ENCODE measurements around the gene C3orf18. TPM values are rescaled to one million over a fixed set of nuclear protein-coding genes. Genes with fewer than 3 reads are reported as not detected.

The C3orf18 gene
- total and polyA plus RNA-seq, 2 donors (not counting 3 experiments of a cell fraction or from before 2014, with no cell fraction given) = 1.7 to 2.9 TPM

GRCh38 chr3:50580683-50581458 lies 13.3 kb upstream of the C3orf18 start:
- ChIA-PET CTCF (interaction anchor here (0.8 to 1.5 kb wide), 4 partner anchors 17 to 39 kb away, joined by 3 to 7 read pairs (median 4); partner anchors contain the start of gene CISH), POLR2A (interaction anchor here (1.2 kb wide), 1 partner anchor 18 kb away, joined by 3 read pairs; no protein-coding TSS in a partner anchor)
- DNase-seq (ENCODE audit: low read depth, low spot score) (no peak), FAIRE-seq (no peak)
- no peak overlapping the region for H2AFZ ChIP-seq (ENCODE audit: low read depth, low read length)
- H3K36me3 ChIP-seq (ENCODE audit: control insufficient read depth in 2 of 2, extremely low read depth in 1 of 2, insufficient read depth in 2 of 2, low read length in 2 of 2) = peaks cover 0 to 3% of the 10 kb centered on the region in 2 experiments
- dilution Hi-C loops (cut with MboI; ENCODE audit: extremely low pct_ligation_motif_present, low sequenced_read_pairs) = no loop called here
- no peaks in the 10 kb centered on the region for H3K9me1 ChIP-seq (replicated peaks; ENCODE audit: control insufficient read depth, extremely low read depth, insufficient read depth, low read length)
- H3K9ac ChIP-seq (replicated peaks; ENCODE audit: extremely low read depth, insufficient read depth, low read length) = no peak overlapping the region
- no peak overlapping the region for H3K4me3 ChIP-seq (replicated peaks in 1 of 3; ENCODE audit: insufficient read depth in 1 of 3, low read depth in 1 of 3, low read length in 3 of 3)
- no peaks in the 10 kb centered on the region for H3K9me3 ChIP-seq (replicated peaks; ENCODE audit: control insufficient read depth, insufficient read depth, low read length)
- intact Hi-C loops (cut with micrococcal nuclease) = no loop called here
- H4K20me1 ChIP-seq (replicated peaks; ENCODE audit: control insufficient read depth, extremely low read depth, insufficient read depth, low read length) = no peaks in the 10 kb centered on the region
- no peaks in the 10 kb centered on the region for H3K79me2 ChIP-seq (ENCODE audit: control insufficient read depth, insufficient read depth, low read length)
- H3K27me3 ChIP-seq (ENCODE audit: control insufficient read depth in 2 of 2, insufficient read depth in 2 of 2, low read length in 2 of 2) = no peaks in the 10 kb centered on the region
- no peak overlapping the region for H3K4me2 ChIP-seq (ENCODE audit: insufficient read depth, low read length)
- H3K4me1 ChIP-seq (ENCODE audit: control insufficient read depth, extremely low read depth, insufficient read depth, low read length) = no peaks in the 10 kb centered on the region
- no peak overlapping the region for H3K27ac ChIP-seq (ENCODE audit: insufficient read depth, low read depth, low read length)
- TF ChIP-seq EZH2 (IDR thresholded peaks at IDR 0.05; ENCODE audit: borderline replicate concordance, low read depth, low read length, severe bottlenecking) (no peak), JUN (IDR thresholded peaks at IDR 0.05; ENCODE audit: borderline replicate concordance, insufficient read depth, insufficient read length, low read depth) (no peak), CTCF (IDR thresholded peaks at IDR 0.05; ENCODE audit: extremely low read depth in 1 of 2, insufficient read depth in 1 of 2, low read depth in 1 of 2, low read length in 2 of 2) (peak in 1 of 2 donors; percentile 5)
- no TSS peak for BruUV-seq (replicated peaks)

- peaks cover 0 to 4% of the 10 kb centered on the region in 2 experiments for H3K36me3 ChIP-seq (ENCODE audit: control insufficient read depth in 2 of 2, extremely low read depth in 1 of 2, insufficient read depth in 2 of 2, low read length in 2 of 2)
- H3K79me2 ChIP-seq (ENCODE audit: control insufficient read depth, insufficient read depth, low read length) = no peaks in the 10 kb centered on the region
- BruUV-seq (replicated peaks) = no TSS peak
- H4K20me1 ChIP-seq (replicated peaks; ENCODE audit: control insufficient read depth, extremely low read depth, insufficient read depth, low read length) = no peaks in the 10 kb centered on the region
- no peaks in the 10 kb centered on the region for H3K4me1 ChIP-seq (ENCODE audit: control insufficient read depth, extremely low read depth, insufficient read depth, low read length)
- FAIRE-seq = no peak
- no peaks in the 10 kb centered on the region for H3K9me1 ChIP-seq (replicated peaks; ENCODE audit: control insufficient read depth, extremely low read depth, insufficient read depth, low read length)
- H3K9ac ChIP-seq (replicated peaks; ENCODE audit: extremely low read depth, insufficient read depth, low read length) = no peak overlapping the region
- DNase-seq (ENCODE audit: low read depth, low spot score) = no peak
- H3K27ac ChIP-seq (ENCODE audit: insufficient read depth, low read depth, low read length) = no peak overlapping the region
- H2AFZ ChIP-seq (ENCODE audit: low read depth, low read length) = no peak overlapping the region
- dilution Hi-C loops (cut with MboI; ENCODE audit: extremely low pct_ligation_motif_present, low sequenced_read_pairs) = no loop called here
- CTCF ChIA-PET = interaction anchor here (1.4 kb wide), 1 partner anchor 39 kb away, joined by 3 read pairs; no protein-coding TSS in a partner anchor
- H3K4me2 ChIP-seq (ENCODE audit: insufficient read depth, low read length) = no peak overlapping the region
- TF ChIP-seq CTCF (IDR thresholded peaks at IDR 0.05; ENCODE audit: extremely low read depth in 1 of 2, insufficient read depth in 1 of 2, low read depth in 1 of 2, low read length in 2 of 2) (no peak), POLR2A (IDR thresholded peaks at IDR 0.05; ENCODE audit: low read depth, low read length) (no peak), MAX (IDR thresholded peaks at IDR 0.05; ENCODE audit: insufficient read depth, insufficient read length) (no peak), POLR2AphosphoS5 (IDR thresholded peaks at IDR 0.05; ENCODE audit: insufficient read depth, low read depth, low read length) (no peak), FOS (IDR thresholded peaks at IDR 0.05; ENCODE audit: borderline replicate concordance, insufficient read depth, low read length) (no peak), EZH2 (IDR thresholded peaks at IDR 0.05; ENCODE audit: borderline replicate concordance, low read depth, low read length, severe bottlenecking) (no peak), JUN (IDR thresholded peaks at IDR 0.05; ENCODE audit: borderline replicate concordance, insufficient read depth, insufficient read length, low read depth) (no peak), MYC (IDR thresholded peaks at IDR 0.05; ENCODE audit: low read depth, low read length) (no peak), GATA2 (IDR thresholded peaks at IDR 0.05; ENCODE audit: insufficient read depth, insufficient read length, low read depth, low read length) (no peak)
- H3K4me3 ChIP-seq (replicated peaks in 1 of 3; ENCODE audit: insufficient read depth in 1 of 3, low read depth in 1 of 3, low read length in 3 of 3) = no peak overlapping the region
- intact Hi-C loops (cut with micrococcal nuclease) = no loop called here
- H3K9me3 ChIP-seq (replicated peaks; ENCODE audit: control insufficient read depth, insufficient read depth, low read length) = no peaks in the 10 kb centered on the region
- no peaks in the 10 kb centered on the region for H3K27me3 ChIP-seq (ENCODE audit: control insufficient read depth in 2 of 2, insufficient read depth in 2 of 2, low read length in 2 of 2)
- POLR2A ChIA-PET = no interaction called here
Observed at GRCh38 chr3:50577348-50577747, 9.8 kb upstream of the C3orf18 start.

All from endothelial cell of umbilical vein (primary cell).